Neural crest cell (in vitro differentiated cells): ENCODE results near the gene CDON. TPM values are rescaled to one million over a fixed set of nuclear protein-coding genes. Genes with fewer than 3 reads are reported as not detected.

ENCODE experiments used
- DNase-seq: peaks from one replicate; pipeline ENCODE4 v3.0.0; 2021; ENCODE audit warnings: low read depth, mixed read lengths, low spot score
- H3K27ac Mint-ChIP-seq: one replicate; pipeline ENCODE4 v1.8.0; 2021; ENCODE audit warnings: mild to moderate bottlenecking, mixed read lengths; ENCODE audit not compliant: unreplicated experiment
- H3K27me3 Mint-ChIP-seq: 2 replicates; pipeline ENCODE4 v1.8.0; 2021; ENCODE audit warnings: low read depth, mild to moderate bottlenecking, mixed read lengths
- H3K36me3 Mint-ChIP-seq: 2 replicates; pipeline ENCODE4 v1.8.0; 2021; ENCODE audit warnings: low read depth, mild to moderate bottlenecking, mixed read lengths
- H3K4me1 Mint-ChIP-seq: 2 replicates; pipeline ENCODE4 v1.8.0; 2021; ENCODE audit warnings: mixed read lengths
- H3K4me3 Mint-ChIP-seq: one replicate; pipeline ENCODE4 v1.8.0; 2021; ENCODE audit warnings: mild to moderate bottlenecking, mixed read lengths
- H3K9me3 Mint-ChIP-seq: 2 replicates; pipeline ENCODE4 v1.8.0; 2021; ENCODE audit warnings: mixed read lengths
- CTCF ChIP-seq: fragments of 200-600 bp; sonication (generic); conservative IDR thresholded peaks from 2 replicates; pipeline ENCODE4 v1.5.0; 2021; ENCODE audit warnings: antibody characterized with exemption, mild to moderate bottlenecking
- total RNA-seq: library from RNA; stranded (reverse); gene quantifications from 2 replicates; pipeline ENCODE4 v1.2.1, GENCODE V29; 2021

Gene CDON
- total RNA-seq, 1 donor from 2014 or later: 22.1 TPM

GRCh38 chr11:125930076-125930450 lies 132.6 kb downstream of the CDON start:
- TF ChIP-seq CTCF: no peak

GRCh38 chr11:125929445-125930075 lies 133.1 kb downstream of the CDON start:
- H3K36me3 Mint-ChIP-seq: no peaks in the 10 kb centered on the region
- no peaks in the 10 kb centered on the region for H3K9me3 Mint-ChIP-seq
- H3K27ac Mint-ChIP-seq: no peak overlapping the region
- no peak overlapping the region for H3K4me3 Mint-ChIP-seq
- DNase-seq: no peak
- TF ChIP-seq CTCF: no peak
- peaks cover 25% of the 10 kb centered on the region for H3K27me3 Mint-ChIP-seq
- no peaks in the 10 kb centered on the region for H3K4me1 Mint-ChIP-seq

More at GRCh38 chr11:125930076-125930450, 132.6 kb downstream of the CDON start:
- Mint-ChIP-seq H3K36me3 (no peaks in the 10 kb centered on the region), H3K4me3 (no peak overlapping the region), H3K27ac (no peak overlapping the region), H3K4me1 (no peaks in the 10 kb centered on the region), H3K27me3 (peaks cover 22% of the 10 kb centered on the region), H3K9me3 (no peaks in the 10 kb centered on the region)
- DNase-seq: no peak

- Mint-ChIP-seq H3K4me1 (no peaks in the 10 kb centered on the region), H3K9me3 (no peaks in the 10 kb centered on the region), H3K4me3 (no peak overlapping the region), H3K36me3 (no peaks in the 10 kb centered on the region), H3K27me3 (peaks cover 22% of the 10 kb centered on the region), H3K27ac (no peak overlapping the region)
- no peak for DNase-seq
- TF ChIP-seq CTCF: no peak
Measured at GRCh38 chr11:125926682-125927081, 136.0 kb downstream of the CDON start.

GRCh38 chr11:125925804-125926203 lies 136.9 kb downstream of the CDON start:
- DNase-seq: no peak
- peaks cover 23% of the 10 kb centered on the region for H3K27me3 Mint-ChIP-seq
- no peak overlapping the region for H3K27ac Mint-ChIP-seq
- H3K4me3 Mint-ChIP-seq: no peak overlapping the region
- H3K9me3 Mint-ChIP-seq: no peaks in the 10 kb centered on the region
- no peaks in the 10 kb centered on the region for H3K4me1 Mint-ChIP-seq
- no peak for TF ChIP-seq CTCF
- no peaks in the 10 kb centered on the region for H3K36me3 Mint-ChIP-seq

GRCh38 chr11:125925247-125925740 lies 137.4 kb downstream of the CDON start:
- Mint-ChIP-seq H3K9me3 (no peaks in the 10 kb centered on the region), H3K4me1 (no peaks in the 10 kb centered on the region), H3K4me3 (no peak overlapping the region), H3K27ac (no peak overlapping the region), H3K36me3 (no peaks in the 10 kb centered on the region), H3K27me3 (peaks cover 23% of the 10 kb centered on the region)
- TF ChIP-seq CTCF: no peak
- no peak for DNase-seq
